K562 (cell line): ENCODE results near the gene CA6. TPM values are rescaled to one million over a fixed set of nuclear protein-coding genes. Genes with fewer than 3 reads are reported as not detected.

Source experiments
- ARID3B ChIP-seq: fragments of 250-450 bp; sonication (Bioruptor Pico); IDR thresholded peaks from 2 replicates; pipeline ENCODE4 v1.4.0; 2020; ENCODE audit warnings: borderline replicate concordance
- ESRRB ChIP-seq: fragments of 250-450 bp; sonication (Bioruptor Pico); IDR thresholded peaks from 2 replicates; pipeline ENCODE4 v1.5.0; 2020; ENCODE audit warnings: mild to moderate bottlenecking, moderate library complexity, borderline replicate concordance
- MCM3 ChIP-seq: fragments of 450-650 bp; IDR thresholded peaks from 2 replicates; pipeline ENCODE4 v1.6.1; 2016
- THRAP3 ChIP-seq: fragments of 450-650 bp; IDR thresholded peaks from 2 replicates; pipeline ENCODE4 v1.6.1; 2016; ENCODE audit warnings: mild to moderate bottlenecking, inconsistent platforms, borderline replicate concordance
- TRIM24 ChIP-seq, 2 experiments: fragments of 450-650 bp; IDR thresholded peaks; 2 replicates each; pipeline ENCODE4 v1.6.1; 2016
- TSHZ1 ChIP-seq: fragments of 250-450 bp; sonication (Bioruptor Pico); IDR thresholded peaks from 2 replicates; pipeline ENCODE4 v1.4.0; 2020; ENCODE audit warnings: mild to moderate bottlenecking, moderate library complexity
- ZBTB26 ChIP-seq: fragments of 450-650 bp; formaldehyde crosslinking; IDR thresholded peaks from 2 replicates; pipeline ENCODE4 v1.4.0; 2022; ENCODE audit warnings: missing genetic modification characterization
- ZNF431 ChIP-seq: sonication (generic); formaldehyde crosslinking; IDR thresholded peaks from 2 replicates; pipeline ENCODE4 v1.8.0; 2022; ENCODE audit warnings: mild to moderate bottlenecking, missing genetic modification reagents
- ZNF512 ChIP-seq: IDR thresholded peaks from 2 replicates; pipeline ENCODE4 v1.6.1; 2016; ENCODE audit warnings: missing genetic modification characterization, missing compliant biosample characterization
- ZNF75A ChIP-seq: fragments of 450-650 bp; formaldehyde crosslinking; IDR thresholded peaks from 2 replicates; pipeline ENCODE4 v1.4.0; 2020; ENCODE audit warnings: mild to moderate bottlenecking
- polyA plus RNA-seq, 8 experiments: library from polyadenylated mRNA; depleted of rRNA in 4 of 8; stranded (reverse) in 5 of 8; unstranded in 3 of 8; fragments of >200 nt; fragmentation: Nextera tagmentation in 2 of 8; fragmentation: Illumina TruSeq in 1 of 8; extraction: Ambion mirVana in 2 of 8; extraction: Trizol in 1 of 8; gene quantifications; 2 replicates each; pipeline versions ENCODE4 v1.2.1 to v1.2.3, GENCODE V29; 2011 to 2014; ENCODE audit warnings: inconsistent platforms in 1 of 8, missing spikeins in 1 of 8
- total RNA-seq, 7 experiments: library from RNA; depleted of rRNA in 6 of 7; stranded (reverse); fragments of >200 nt in 6 of 7; fragmentation: Illumina TruSeq in 2 of 7; extraction: Trizol in 2 of 7; gene quantifications; 2 replicates each; pipeline versions ENCODE4 v1.2.1 to v1.2.3, GENCODE V29; 2011 to 2021; ENCODE audit warnings: low replicate concordance in 1 of 7

The CA6 gene
- total and polyA plus RNA-seq, 9 of the 15 experiments (the other 6 are each of a cell fraction or from before 2014, with no cell fraction given), result not detected

- TF ChIP-seq TSHZ1 (CRISPR knock-in tag) (no peak), THRAP3 (no peak), ARID3B (no peak), TRIM24 (IDR thresholded peaks at IDR 0.05) (no peak), ZBTB26 (CRISPR knock-in tag) (0 out of 2 replicates have a peak, but pooled peaks have one; percentile 29), ESRRB (CRISPR knock-in tag) (no peak), ZNF431 (CRISPR knock-in tag) (no peak), MCM3 (0 out of 2 replicates have a peak, but pooled peaks have one; percentile 41), ZNF75A (CRISPR knock-in tag) (no peak), ZNF512 (tag) (peak; percentile 88)
Measured at GRCh38 chr1:8981169-8981568, 35.5 kb downstream of the CA6 start (continued).
